ENCODE measurements around the gene SIRT2. TPM values are rescaled to one million over a fixed set of nuclear protein-coding genes. Genes with fewer than 3 reads are reported as not detected.
A peak's percentile ranks its signal among the peaks of the same experiment; 100 is the strongest.

SIRT2 gene
- total RNA-seq, 1 donor from 2014 or later = 54.2 TPM

GRCh38 chr19:38919837-38920601 is 20.6 kb upstream of the SIRT2 start:
- no peaks in the 10 kb centered on the region for H3K27me3 Mint-ChIP-seq (ENCODE audit: low read depth)
- peak; percentile 83 for DNase-seq (ENCODE audit: low spot score)

DNA sequence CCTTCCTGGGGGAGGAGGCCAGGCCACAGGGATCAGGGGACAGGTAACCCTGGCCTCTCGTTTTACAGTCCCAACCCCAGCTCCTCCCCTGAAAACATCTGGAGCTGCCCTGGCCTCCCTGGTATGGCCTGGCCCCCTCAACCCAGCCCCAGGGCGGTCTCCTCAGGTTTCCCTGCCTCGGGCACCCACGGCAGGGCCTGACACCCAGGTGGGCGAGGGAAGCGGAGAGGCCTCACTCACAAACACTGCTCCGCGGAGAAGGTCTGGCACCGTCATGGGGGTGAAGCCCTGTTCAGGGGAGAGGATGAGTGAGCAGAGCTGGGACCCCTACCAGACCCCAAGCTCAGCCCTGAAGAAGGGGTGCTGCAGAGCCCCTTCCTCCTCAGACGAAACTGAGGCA is 19.1 kb upstream of the SIRT2 start:
- Mint-ChIP-seq H3K36me3 (ENCODE audit: low read depth) (peaks cover 11% of the 10 kb centered on the region), H3K4me1 (ENCODE audit: low read depth) (no peaks in the 10 kb centered on the region), H3K4me3 (ENCODE audit: unreplicated experiment) (no peak overlapping the region), H3K27ac (ENCODE audit: unreplicated experiment) (no peak overlapping the region), H3K9me3 (ENCODE audit: low read depth) (no peaks in the 10 kb centered on the region), H3K27me3 (ENCODE audit: low read depth) (no peaks in the 10 kb centered on the region)
- no peak for TF ChIP-seq CTCF (IDR thresholded peaks at IDR 0.05)
- DNase-seq (ENCODE audit: low spot score) = peak; percentile 89

More at GRCh38 chr19:38919837-38920601, 20.6 kb upstream of the SIRT2 start:
- Mint-ChIP-seq H3K4me1 (ENCODE audit: low read depth) (no peaks in the 10 kb centered on the region), H3K4me3 (ENCODE audit: unreplicated experiment) (no peak overlapping the region), H3K27ac (ENCODE audit: unreplicated experiment) (no peak overlapping the region), H3K36me3 (ENCODE audit: low read depth) (peaks cover 15% of the 10 kb centered on the region), H3K9me3 (ENCODE audit: low read depth) (no peaks in the 10 kb centered on the region)
- no peak for TF ChIP-seq CTCF (IDR thresholded peaks at IDR 0.05)

DNA sequence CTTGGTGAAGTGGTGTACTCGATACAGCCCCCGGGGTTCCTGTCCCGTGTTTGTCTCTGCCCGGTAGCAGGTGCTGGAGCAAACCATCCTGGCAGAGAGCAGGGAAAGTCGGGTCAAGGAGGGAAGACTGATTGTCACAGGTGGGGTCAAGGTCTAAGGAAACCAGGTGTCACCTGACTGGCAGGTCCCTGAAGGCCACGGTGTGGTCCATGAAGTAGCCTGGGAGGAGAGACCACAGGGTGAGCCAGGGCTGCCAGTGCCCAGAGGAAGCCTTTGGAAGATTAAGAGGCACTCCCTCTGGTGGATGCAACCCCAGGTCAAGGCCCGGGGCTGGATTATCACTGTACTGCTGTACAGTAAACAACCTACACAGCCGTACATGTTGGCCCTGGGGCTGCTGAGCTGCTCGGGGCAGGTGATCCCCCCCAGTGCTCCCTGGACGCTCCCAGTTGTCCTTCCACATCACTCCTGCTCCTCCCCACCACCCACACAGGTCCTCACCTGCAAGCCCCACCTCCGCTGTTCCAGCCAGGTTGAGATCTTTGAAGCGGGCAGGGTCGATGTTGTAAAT is 18.6 kb upstream of the SIRT2 start:
- peak; percentile 76 for DNase-seq (ENCODE audit: low spot score)
- Mint-ChIP-seq H3K9me3 (ENCODE audit: low read depth) (no peaks in the 10 kb centered on the region), H3K36me3 (ENCODE audit: low read depth) (peaks cover 11% of the 10 kb centered on the region), H3K4me3 (ENCODE audit: unreplicated experiment) (no peak overlapping the region), H3K4me1 (ENCODE audit: low read depth) (no peaks in the 10 kb centered on the region), H3K27ac (ENCODE audit: unreplicated experiment) (no peak overlapping the region), H3K27me3 (ENCODE audit: low read depth) (no peaks in the 10 kb centered on the region)
- TF ChIP-seq CTCF (IDR thresholded peaks at IDR 0.05) = peak; percentile 35

DNA sequence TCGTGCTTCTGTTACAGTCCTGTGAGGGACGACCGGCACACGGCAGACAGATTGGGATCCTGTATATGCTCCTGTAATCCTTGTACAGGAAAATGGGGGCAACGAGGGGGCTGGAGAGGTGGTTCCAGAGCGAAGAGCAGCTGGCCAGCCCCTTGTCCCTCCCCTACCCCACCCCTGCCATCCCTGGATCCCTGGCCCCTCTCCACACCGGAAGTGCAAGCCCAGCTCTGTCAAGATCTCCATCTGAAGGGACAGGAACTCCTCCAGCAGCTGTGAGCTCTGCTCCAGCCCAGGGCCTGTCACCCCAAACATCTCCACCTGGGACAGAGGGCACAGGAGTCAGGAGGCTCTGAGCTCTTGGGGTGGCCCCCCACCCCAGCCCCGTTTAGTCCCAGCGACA is 18.1 kb upstream of the SIRT2 start:
- Mint-ChIP-seq H3K36me3 (ENCODE audit: low read depth) (peaks cover 10% of the 10 kb centered on the region), H3K27ac (ENCODE audit: unreplicated experiment) (no peak overlapping the region), H3K4me3 (ENCODE audit: unreplicated experiment) (no peak overlapping the region), H3K4me1 (ENCODE audit: low read depth) (no peaks in the 10 kb centered on the region), H3K9me3 (ENCODE audit: low read depth) (no peaks in the 10 kb centered on the region), H3K27me3 (ENCODE audit: low read depth) (no peaks in the 10 kb centered on the region)
- DNase-seq (ENCODE audit: low spot score) = peak; percentile 72
- no peak for TF ChIP-seq CTCF (IDR thresholded peaks at IDR 0.05)

DNA sequence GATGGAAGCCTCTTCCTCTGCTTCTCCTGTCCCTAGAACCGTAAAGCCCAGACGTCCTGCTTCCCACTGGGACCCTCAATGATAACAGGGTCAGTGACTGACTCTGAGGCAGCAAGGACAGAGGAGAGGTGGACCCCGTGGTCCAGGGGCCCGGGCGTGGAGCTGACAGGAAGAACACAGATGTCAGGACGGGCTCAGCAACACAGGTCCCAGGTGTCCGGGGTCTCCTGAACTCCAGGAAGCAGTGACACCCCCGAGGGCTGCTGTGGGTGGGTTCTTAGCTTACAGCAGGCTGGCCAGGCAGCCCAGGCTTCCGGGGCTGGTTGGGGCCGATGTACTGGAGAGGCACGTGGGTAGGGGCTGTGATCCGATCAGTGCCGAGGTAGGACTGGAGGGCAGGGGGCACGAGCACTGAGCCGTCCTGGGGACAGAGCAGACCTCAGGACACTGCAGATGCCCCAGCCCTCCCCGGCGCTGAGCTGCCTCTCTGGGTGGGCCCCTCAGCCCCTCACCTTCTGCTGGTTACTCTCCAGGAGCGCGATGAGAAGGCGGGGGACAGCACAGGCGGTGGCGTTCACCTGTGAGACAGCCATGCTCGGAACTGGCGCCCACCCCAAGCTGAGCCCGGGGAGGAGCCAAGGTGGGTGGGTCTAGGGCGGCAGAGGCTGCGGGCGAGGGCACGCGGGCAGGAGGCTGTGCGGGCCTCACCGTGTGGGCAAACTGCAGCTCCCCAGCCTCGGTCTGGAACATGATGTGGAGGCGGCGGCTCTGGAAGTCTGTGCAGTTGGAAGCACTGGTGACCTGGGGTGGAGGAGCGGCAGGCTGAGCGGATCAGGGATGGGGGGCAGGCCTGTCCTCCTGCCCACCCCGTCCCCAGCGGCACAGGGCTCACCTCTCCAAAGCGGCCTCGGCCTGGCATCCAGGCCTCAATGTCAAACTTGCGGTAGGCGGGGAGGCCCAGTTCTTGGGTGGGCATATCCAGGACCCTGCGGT is 16.2 kb upstream of the SIRT2 start:
- Mint-ChIP-seq H3K36me3 (ENCODE audit: low read depth) (no peaks in the 10 kb centered on the region), H3K4me1 (ENCODE audit: low read depth) (no peaks in the 10 kb centered on the region), H3K9me3 (ENCODE audit: low read depth) (no peaks in the 10 kb centered on the region), H3K4me3 (ENCODE audit: unreplicated experiment) (no peak overlapping the region), H3K27me3 (ENCODE audit: low read depth) (no peaks in the 10 kb centered on the region), H3K27ac (ENCODE audit: unreplicated experiment) (no peak overlapping the region)
- DNase-seq (ENCODE audit: low spot score) = peak; percentile 80
- no peak for TF ChIP-seq CTCF (IDR thresholded peaks at IDR 0.05)
